PC-3 (cell line): ENCODE measurements around the gene DCUN1D4. TPM values are rescaled to one million over a fixed set of nuclear protein-coding genes. Genes with fewer than 3 reads are reported as not detected.

Experiments
- ATAC-seq: fragments of 200-7000 bp; cut with Tn5 transposase; 2 replicates; pipeline ENCODE4 v1.9.1; 2020; ENCODE audit warnings: mild to moderate bottlenecking, moderate library complexity
- Bru-seq: library from RNA; stranded (reverse); fragments of 400-500 nt; gene quantifications from one replicate; lab custom pipeline; 2021; lab: Mats Ljungman, UMichigan
- BruChase-seq, 2 experiments: library from RNA; stranded (reverse); fragments of 400-500 nt; gene quantifications; one replicate each; lab custom pipeline; 2021; lab: Mats Ljungman, UMichigan
- BruUV-seq: library from RNA; stranded (reverse); fragments of 400-500 nt; replicated peaks from 2 replicates; lab custom pipeline; 2021; lab: Mats Ljungman, UMichigan
- CTCF ChIA-PET: fragments of 300-600 bp; sonication (Branson Sonifier 250); formaldehyde crosslinking; loops from one replicate; lab custom pipeline; 2022; ENCODE audit warnings: antibody characterized with exemption; lab: Charles Lee
- POLR2A ChIA-PET: fragments of 300-600 bp; sonication (Branson Sonifier 250); formaldehyde crosslinking; loops from one replicate; lab custom pipeline; 2022; ENCODE audit warnings: antibody characterized with exemption; ENCODE audit not compliant: unreplicated experiment; lab: Charles Lee
- DNase-seq: peaks from one replicate; pipeline ENCODE4 v3.0.0-alpha.2; 2015
- H2AFZ ChIP-seq: fragments of 300-600 bp; sonication (generic); 2 replicates; pipeline ENCODE4 v1.6.0; 2016; ENCODE audit warnings: antibody characterized with exemption, low read length
- H3F3A ChIP-seq: fragments of 300-600 bp; sonication (generic); one replicate; pipeline ENCODE4 v1.6.0; 2017; ENCODE audit warnings: antibody characterized with exemption, low read length, control low read depth, mild to moderate bottlenecking; ENCODE audit not compliant: unreplicated experiment
- H3K27ac ChIP-seq: fragments of 300-600 bp; sonication (generic); 2 replicates; pipeline ENCODE4 v1.5.1; 2016; ENCODE audit warnings: mild to moderate bottlenecking, low read length
- H3K27me3 ChIP-seq: fragments of 300-600 bp; sonication (generic); 2 replicates; pipeline ENCODE4 v1.6.1; 2016; ENCODE audit warnings: low read length, mixed read lengths
- H3K36me3 ChIP-seq: fragments of 300-600 bp; sonication (generic); 2 replicates; pipeline ENCODE4 v1.6.1; 2016; ENCODE audit warnings: low read depth, mixed run types, low read length, mixed read lengths
- H3K4me1 ChIP-seq: fragments of 300-600 bp; sonication (generic); 2 replicates; pipeline ENCODE4 v1.5.1; 2016; ENCODE audit warnings: low read length; ENCODE audit not compliant: insufficient read depth
- H3K4me2 ChIP-seq: fragments of 300-600 bp; sonication (generic); 2 replicates; pipeline ENCODE4 v1.6.0; 2016; ENCODE audit warnings: low read length
- H3K4me3 ChIP-seq: fragments of 300-600 bp; sonication (generic); 2 replicates; pipeline ENCODE4 v1.5.1; 2016; ENCODE audit warnings: mild to moderate bottlenecking, low read length, mixed read lengths
- H3K79me2 ChIP-seq: fragments of 300-600 bp; sonication (generic); 2 replicates; pipeline ENCODE4 v1.6.1; 2017; ENCODE audit warnings: low read length, mixed read lengths
- H3K9ac ChIP-seq: fragments of 300-600 bp; sonication (generic); 2 replicates; pipeline ENCODE4 v1.6.0; 2016; ENCODE audit warnings: mild to moderate bottlenecking, low read length
- H3K9me2 ChIP-seq: fragments of 300-600 bp; sonication (generic); replicated peaks from 2 replicates; pipeline ENCODE4 v1.6.1; 2016; ENCODE audit warnings: mixed run types, low read length, mixed read lengths
- H3K9me3 ChIP-seq: fragments of 300-600 bp; sonication (generic); 2 replicates; pipeline ENCODE4 v1.6.1; 2016; ENCODE audit warnings: low read length, mixed read lengths
- H4K20me1 ChIP-seq: fragments of 300-600 bp; sonication (generic); 2 replicates; pipeline ENCODE4 v1.6.1; 2016; ENCODE audit warnings: low read length, mixed read lengths
- EZH2 ChIP-seq: fragments of 300-600 bp; sonication (generic); IDR thresholded peaks from one replicate; pipeline ENCODE4 v1.6.1; 2017; ENCODE audit warnings: antibody characterized with exemption, mild to moderate bottlenecking, low read length; ENCODE audit not compliant: unreplicated experiment
- EZH2phosphoT487 ChIP-seq: fragments of 300-600 bp; sonication (generic); IDR thresholded peaks from 2 replicates; pipeline ENCODE4 v1.6.1; 2018; ENCODE audit warnings: mild to moderate bottlenecking, antibody characterized with exemption, low read length, borderline replicate concordance
- intact Hi-C: fragments of 100-400 bp; cut with micrococcal nuclease; formaldehyde crosslinking; loops from 2 replicates; pipeline ENCODE4 v1.9.0; 2023
- long read RNA-seq: library from polyadenylated mRNA; unstranded; transcript quantifications from one replicate; pipeline ENCODE4 v2.0.0, GENCODE V29; 2021; ENCODE audit not compliant: unreplicated experiment
- total RNA-seq: library from RNA; depleted of rRNA; stranded (reverse); fragments of >200 nt; gene quantifications from 2 replicates; pipeline ENCODE4 v1.2.3, GENCODE V29; 2014; rRNA removed
- TF ChIP-seq, protein P1 (sequence below): fragments of 300-600 bp; sonication (generic); conservative IDR thresholded peaks from 2 replicates; pipeline ENCODE4 v1.5.1; 2017; ENCODE audit warnings: antibody characterized with exemption, low read depth, mild to moderate bottlenecking, low read length

The DCUN1D4 gene
- 25.5 and 44.8 TPM in 2 replicates for total RNA-seq
- percentile 94 among the genes with signal in this experiment for Bru-seq, nascent RNA
- BruChase-seq, experiment 1, labeled RNA remaining after a 6-hour chase, result percentile 88 among the genes with signal in this experiment
- percentile 96 among the genes with signal in this experiment for BruChase-seq, experiment 2, labeled RNA remaining after a 2-hour chase
- long read RNA-seq, full-length matches to known transcripts, result 114 of 156 reads
- long read RNA-seq, partial matches to known transcripts, result 6 of 156 reads
- long read RNA-seq, other reads (novel, unspliced or antisense), result 36 of 156 reads

DNA sequence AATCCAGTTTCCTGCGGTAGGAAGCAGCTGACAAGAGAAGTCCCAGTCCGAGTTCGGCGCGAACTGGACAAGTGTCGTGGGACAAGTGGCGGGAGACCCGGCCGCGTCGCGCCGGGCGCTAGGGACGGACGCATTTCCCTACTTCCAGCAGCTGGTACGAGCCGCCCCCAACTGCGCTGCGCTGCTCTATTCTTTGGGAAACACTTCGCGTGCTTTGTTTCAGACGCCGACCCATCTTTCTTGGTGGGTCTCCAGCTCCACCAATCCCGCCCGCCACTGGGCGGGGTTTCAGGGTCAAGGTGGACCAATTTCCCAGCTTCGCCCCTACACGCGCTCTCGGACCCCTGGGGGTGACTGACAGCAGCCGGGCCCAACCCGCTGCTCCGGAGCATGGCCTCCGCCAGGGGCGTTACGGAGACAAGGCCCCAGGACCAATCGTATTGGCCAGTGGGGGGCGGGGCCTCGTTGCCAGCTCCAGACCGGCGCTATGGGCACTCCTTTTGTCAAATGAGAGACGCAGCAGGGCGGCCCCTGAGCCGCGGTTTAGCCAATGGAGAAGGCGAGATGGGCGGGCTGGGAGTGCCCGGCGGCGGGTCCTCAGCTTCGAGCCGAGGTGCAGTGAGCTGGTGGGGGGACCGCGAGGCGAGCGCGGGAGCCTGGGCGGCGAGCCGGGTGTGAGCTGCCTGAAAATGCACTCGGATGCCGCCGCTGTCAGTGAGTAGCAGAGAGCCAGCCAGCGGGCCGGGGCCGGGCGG lies at the start of gene DCUN1D4:
Gene DCUN1D4, plus strand, starts transcription at position 600 of the 755 bp plus-strand sequence. Its CDS starts 90 bp downstream, at position 690.
- peak; percentile 87 for ATAC-seq
- TF ChIP-seq EZH2, result no peak
- TF ChIP-seq EZH2phosphoT487, result no peak
- TF ChIP-seq, protein P1, sequence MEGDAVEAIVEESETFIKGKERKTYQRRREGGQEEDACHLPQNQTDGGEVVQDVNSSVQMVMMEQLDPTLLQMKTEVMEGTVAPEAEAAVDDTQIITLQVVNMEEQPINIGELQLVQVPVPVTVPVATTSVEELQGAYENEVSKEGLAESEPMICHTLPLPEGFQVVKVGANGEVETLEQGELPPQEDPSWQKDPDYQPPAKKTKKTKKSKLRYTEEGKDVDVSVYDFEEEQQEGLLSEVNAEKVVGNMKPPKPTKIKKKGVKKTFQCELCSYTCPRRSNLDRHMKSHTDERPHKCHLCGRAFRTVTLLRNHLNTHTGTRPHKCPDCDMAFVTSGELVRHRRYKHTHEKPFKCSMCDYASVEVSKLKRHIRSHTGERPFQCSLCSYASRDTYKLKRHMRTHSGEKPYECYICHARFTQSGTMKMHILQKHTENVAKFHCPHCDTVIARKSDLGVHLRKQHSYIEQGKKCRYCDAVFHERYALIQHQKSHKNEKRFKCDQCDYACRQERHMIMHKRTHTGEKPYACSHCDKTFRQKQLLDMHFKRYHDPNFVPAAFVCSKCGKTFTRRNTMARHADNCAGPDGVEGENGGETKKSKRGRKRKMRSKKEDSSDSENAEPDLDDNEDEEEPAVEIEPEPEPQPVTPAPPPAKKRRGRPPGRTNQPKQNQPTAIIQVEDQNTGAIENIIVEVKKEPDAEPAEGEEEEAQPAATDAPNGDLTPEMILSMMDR, result peak; percentile 16; the same call in 1 of the 2 replicates
- Histone ChIP-seq H3K4me2 (peak within 1 kb of the TSS; percentile 97), H3K79me2 (peaks cover 40% of the 10 kb centered on the region), H3K36me3 (no peaks in the 10 kb centered on the region), H2AFZ (peak within 1 kb of the TSS; percentile 96), H3F3A (no peaks in the 10 kb centered on the region), H3K9me3 (no peaks in the 10 kb centered on the region), H3K9ac (peak within 1 kb of the TSS; percentile 80), H3K4me1 (peaks cover 25% of the 10 kb centered on the region), H4K20me1 (0 out of 2 replicates have a peak, but pooled peaks cover 7% of the 10 kb centered on the region), H3K27me3 (no peaks in the 10 kb centered on the region), H3K27ac (peak within 1 kb of the TSS; percentile 77), H3K9me2 (no peaks in the 10 kb centered on the region), H3K4me3 (peak within 1 kb of the TSS; percentile 80)
- DNase-seq, result peak; percentile 100
- CTCF ChIA-PET, result interaction anchor here (0.6 to 1.2 kb wide), 3 partner anchors 27 to 1068 kb away, joined by 3 to 15 read pairs (median 3); no protein-coding TSS in a partner anchor
- BruUV-seq, result no TSS peak
- intact Hi-C loops, result loop anchor here (1.0 to 5.0 kb wide), 2 partner anchors 52 to 260 kb away; no protein-coding TSS in a partner anchor
- POLR2A ChIA-PET, result interaction anchor here (0.5 to 0.6 kb wide), 2 partner anchors 10 to 13 kb away, joined by 3 to 6 read pairs; no protein-coding TSS in a partner anchor

DNA sequence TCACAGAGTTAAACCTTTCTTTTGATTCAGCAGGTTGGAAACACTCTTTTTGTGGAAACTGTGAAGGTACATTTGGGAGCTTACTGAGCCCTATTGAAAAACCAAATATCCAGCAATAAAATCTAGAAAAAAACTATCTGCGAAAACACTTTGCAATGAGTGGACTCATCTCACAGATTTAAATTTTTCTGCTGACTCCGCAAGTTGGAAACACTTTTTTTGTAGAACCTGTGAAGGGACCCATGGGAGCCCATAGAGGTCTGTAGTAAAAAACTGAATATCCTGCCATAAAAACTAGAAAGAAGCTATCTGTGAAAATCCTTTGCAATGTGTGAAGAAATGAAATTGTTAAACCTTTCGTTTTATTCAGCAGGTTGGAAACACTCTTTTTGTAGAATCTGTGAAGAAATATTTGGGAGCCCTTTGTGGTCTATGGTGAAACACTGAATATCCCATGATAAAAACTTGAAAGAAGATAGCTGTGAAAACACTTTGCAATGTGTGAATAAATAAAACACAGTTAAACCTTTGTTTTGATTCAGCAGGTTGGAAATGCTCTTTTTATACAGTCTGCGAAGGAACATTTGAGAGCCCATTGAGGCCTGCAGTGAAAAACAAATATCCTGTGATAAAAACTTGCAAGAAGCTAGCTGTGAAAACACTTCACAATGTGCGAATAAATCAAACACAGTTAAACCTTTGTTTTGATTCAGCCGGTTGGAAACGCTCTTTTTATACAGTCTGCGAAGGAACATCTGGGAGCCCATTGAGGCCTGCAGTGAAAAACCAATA lies 22.3 kb upstream of the DCUN1D4 start:
- Histone ChIP-seq H3K4me2 (no peak overlapping the region), H3F3A (no peaks in the 10 kb centered on the region), H3K27me3 (no peaks in the 10 kb centered on the region), H3K4me3 (no peak overlapping the region), H3K36me3 (no peaks in the 10 kb centered on the region), H3K9ac (no peak overlapping the region), H4K20me1 (no peaks in the 10 kb centered on the region), H2AFZ (no peak overlapping the region), H3K4me1 (no peaks in the 10 kb centered on the region), H3K9me3 (0 out of 2 replicates have a peak, but pooled peaks cover 9% of the 10 kb centered on the region), H3K27ac (no peak overlapping the region), H3K9me2 (no peaks in the 10 kb centered on the region), H3K79me2 (no peaks in the 10 kb centered on the region)
- CTCF ChIA-PET, result no interaction called here
- no TSS peak for BruUV-seq
- DNase-seq (no peak), ATAC-seq (no peak)
- intact Hi-C loops, result no loop called here
- no peak for TF ChIP-seq EZH2
- TF ChIP-seq EZH2phosphoT487, result no peak
- TF ChIP-seq, protein P1, result no peak
- POLR2A ChIA-PET, result no interaction called here
